ENCODE data around the gene SCIMP. TPM values are rescaled to one million over a fixed set of nuclear protein-coding genes. Genes with fewer than 3 reads are reported as not detected.

SCIMP gene
- polyA plus RNA-seq, 1 of the 3 experiments (the other 2 are of a cell fraction): not detected

DNA sequence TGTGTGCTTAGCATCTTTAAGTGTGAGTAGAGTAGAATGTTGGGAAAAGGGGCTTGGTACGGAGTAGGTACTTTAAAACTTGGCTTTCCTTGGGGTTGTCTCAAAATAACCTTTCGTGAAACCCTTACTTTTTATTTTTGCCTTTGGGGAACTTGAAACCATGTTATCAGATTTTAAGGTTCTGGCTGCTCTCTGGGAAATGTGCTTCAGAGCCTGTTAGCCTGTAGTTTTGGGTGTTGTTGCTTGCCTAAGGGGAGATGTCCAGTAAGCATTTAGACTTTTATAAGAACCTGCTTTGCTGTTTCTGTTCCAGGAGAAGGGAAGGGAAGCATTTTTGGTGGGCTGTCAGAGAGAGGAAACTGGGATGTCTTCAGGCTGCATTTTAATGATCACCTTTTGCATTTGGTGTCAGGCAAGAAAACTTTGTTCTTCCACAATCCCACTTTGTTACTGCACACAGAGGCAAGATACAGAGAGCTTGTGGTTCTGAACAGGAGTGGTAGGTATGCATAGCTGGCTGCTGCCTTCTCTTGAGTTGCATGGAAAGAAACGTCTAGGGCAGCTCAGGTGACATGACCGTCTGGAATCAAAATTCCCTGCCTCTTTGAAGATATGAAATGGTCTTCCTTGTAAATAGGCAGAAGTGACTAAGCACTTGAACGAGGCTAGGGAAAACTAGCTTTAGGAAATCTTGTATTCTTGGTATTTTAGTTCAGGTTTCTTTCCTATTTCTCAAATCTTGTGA is 49.1 kb upstream of the SCIMP start:
- H4K20me1 ChIP-seq (ENCODE audit: insufficient read depth): peaks cover 20% of the 10 kb centered on the region; the same call in 1 of the 2 replicates
- peak overlapping the region in 1 of 2 experiments; percentile 72; a peak in 2 of 4 replicates for H3K4me3 ChIP-seq (ENCODE audit: low read depth in 2 of 2, low read length in 1 of 2)
- no peaks in the 10 kb centered on the region for H3K27me3 ChIP-seq (ENCODE audit: insufficient read depth)
- CTCF ChIA-PET: interaction anchor here (0.7 to 0.8 kb wide), 2 partner anchors 29 to 34 kb away, joined by 3 to 4 read pairs; no protein-coding TSS in a partner anchor
- DNase-seq: no peak
- 0 out of 2 replicates have a peak overlapping the region, but pooled peaks have one; percentile 58 for H2AFZ ChIP-seq (ENCODE audit: low read depth)
- H3K79me2 ChIP-seq (ENCODE audit: insufficient read depth): peaks cover 62% of the 10 kb centered on the region
- POLR2A ChIA-PET: interaction anchor here (0.6 kb wide), 1 partner anchor 133 kb away, joined by 3 read pairs; no protein-coding TSS in a partner anchor
- 69% methylated on average over 5 of the region's 5 CpGs for WGBS (ENCODE audit: low lambda C conversion rate)
- H3K9me3 ChIP-seq: no peaks in the 10 kb centered on the region
- TF ChIP-seq JUND (IDR thresholded peaks at IDR 0.05) (no peak), NRF1 (IDR thresholded peaks at IDR 0.05; ENCODE audit: low read depth, low read length) (no peak), NFIC (IDR thresholded peaks at IDR 0.05; ENCODE audit: borderline replicate concordance) (no peak), TAF1 (IDR thresholded peaks at IDR 0.05; ENCODE audit: borderline replicate concordance, low read depth, low read length) (no peak)
- peak overlapping the region; percentile 62; the same call in 1 of the 2 replicates for H3K9ac ChIP-seq
- H3K36me3 ChIP-seq (replicated peaks in 1 of 2; ENCODE audit: control insufficient read depth in 1 of 2, insufficient read depth in 2 of 2, low read length in 1 of 2): peaks cover 0 to 3% of the 10 kb centered on the region in 2 experiments
- H3K27ac ChIP-seq (ENCODE audit: low read depth in 2 of 2, low read length in 1 of 2): no peak overlapping the region
- H3F3A ChIP-seq (replicated peaks; ENCODE audit: insufficient read depth): no peaks in the 10 kb centered on the region
- H3K4me2 ChIP-seq: peak overlapping the region; percentile 87
- H3K9me2 ChIP-seq: no peaks in the 10 kb centered on the region
- H3K4me1 ChIP-seq (ENCODE audit: control insufficient read depth in 1 of 2, insufficient read depth in 2 of 2, low read depth in 1 of 2, low read length in 1 of 2): peaks cover 5 to 8% of the 10 kb centered on the region in 2 experiments; a peak in 2 of 4 replicates

DNA sequence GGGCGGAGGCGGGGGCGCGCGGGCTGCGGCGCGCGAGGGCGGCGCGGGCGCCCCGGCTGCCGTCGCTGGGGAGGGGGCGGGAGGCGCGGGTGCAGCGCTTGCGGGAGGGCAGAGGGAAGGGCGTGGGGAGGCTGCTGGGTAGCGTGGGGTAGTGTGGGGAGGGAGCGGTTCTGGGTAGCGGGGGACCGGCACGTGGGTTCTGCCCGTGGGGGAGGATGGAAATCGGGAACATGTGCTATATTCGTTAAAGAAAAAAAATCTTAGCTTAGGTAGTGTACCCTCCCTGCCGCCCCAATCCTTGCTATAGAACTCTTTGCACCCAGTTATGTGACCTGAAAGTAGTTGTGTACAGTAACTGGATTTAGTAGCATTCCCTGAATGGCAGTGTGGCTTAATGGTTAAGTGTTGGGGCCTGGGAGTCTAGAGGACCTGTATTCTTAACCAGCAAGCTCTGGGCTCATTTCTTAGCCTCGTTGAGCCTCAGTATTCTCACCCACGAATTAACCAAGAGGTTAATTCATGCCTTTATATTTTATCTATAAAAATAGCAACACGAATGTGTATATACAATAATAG is 48.1 kb upstream of the SCIMP start:
- H3K79me2 ChIP-seq (ENCODE audit: insufficient read depth): peaks cover 51% of the 10 kb centered on the region
- 6% methylated on average over 16 of the region's 34 CpGs for WGBS (ENCODE audit: low lambda C conversion rate)
- ChIA-PET CTCF (interaction anchor here (0.7 to 0.8 kb wide), 2 partner anchors 28 to 33 kb away, joined by 3 to 4 read pairs; no protein-coding TSS in a partner anchor), POLR2A (interaction anchor here (0.6 kb wide), 1 partner anchor 134 kb away, joined by 3 read pairs; no protein-coding TSS in a partner anchor)
- TF ChIP-seq, protein P1, sequence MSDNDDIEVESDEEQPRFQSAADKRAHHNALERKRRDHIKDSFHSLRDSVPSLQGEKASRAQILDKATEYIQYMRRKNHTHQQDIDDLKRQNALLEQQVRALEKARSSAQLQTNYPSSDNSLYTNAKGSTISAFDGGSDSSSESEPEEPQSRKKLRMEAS (IDR thresholded peaks at IDR 0.05; ENCODE audit: low read depth): peak; percentile 47; the same call in 1 of the 2 replicates
- TF ChIP-seq MXI1 (IDR thresholded peaks at IDR 0.05; ENCODE audit: low read depth, low read length): peak; percentile 80
- TF ChIP-seq EZH2phosphoT487 (IDR thresholded peaks at IDR 0.05; ENCODE audit: borderline replicate concordance, low read depth): no peak
- no peak for TF ChIP-seq SMC3 (IDR thresholded peaks at IDR 0.05; ENCODE audit: low read depth, low read length)
- no peak for TF ChIP-seq NRF1 (IDR thresholded peaks at IDR 0.05; ENCODE audit: low read depth, low read length)
- H3F3A ChIP-seq (replicated peaks; ENCODE audit: insufficient read depth): no peaks in the 10 kb centered on the region
- peaks cover 5 to 8% of the 10 kb centered on the region in 2 experiments; a peak in 2 of 4 replicates for H3K4me1 ChIP-seq (ENCODE audit: control insufficient read depth in 1 of 2, insufficient read depth in 2 of 2, low read depth in 1 of 2, low read length in 1 of 2)
- no peaks in the 10 kb centered on the region for H3K27me3 ChIP-seq (ENCODE audit: insufficient read depth)
- peaks cover 0 to 3% of the 10 kb centered on the region in 2 experiments for H3K36me3 ChIP-seq (replicated peaks in 1 of 2; ENCODE audit: control insufficient read depth in 1 of 2, insufficient read depth in 2 of 2, low read length in 1 of 2)
- no peak for DNase-seq
- no peaks in the 10 kb centered on the region for H3K9me2 ChIP-seq
- H3K9me3 ChIP-seq: no peaks in the 10 kb centered on the region
- peak overlapping the region; percentile 69 to 72 for H3K4me3 ChIP-seq (ENCODE audit: low read depth in 2 of 2, low read length in 1 of 2)
- peak overlapping the region in 1 of 2 experiments; percentile 48; a peak in 1 of 4 replicates for H3K27ac ChIP-seq (ENCODE audit: low read depth in 2 of 2, low read length in 1 of 2)
- peak overlapping the region; percentile 62 for H3K9ac ChIP-seq
- peaks cover 20% of the 10 kb centered on the region; the same call in 1 of the 2 replicates for H4K20me1 ChIP-seq (ENCODE audit: insufficient read depth)
- peak overlapping the region; percentile 87 for H3K4me2 ChIP-seq
- peak overlapping the region; percentile 58; the same call in 1 of the 2 replicates for H2AFZ ChIP-seq (ENCODE audit: low read depth)
